SK-N-SH (cell line): ENCODE measurements around the gene CALN1. TPM values are rescaled to one million over a fixed set of nuclear protein-coding genes. Genes with fewer than 3 reads are reported as not detected.
"Not testable (repeated sequence)": the region's sequence is repeated elsewhere in the genome, so short reads cannot be mapped to it uniquely, and the experiment has no call there.

Experiments used
- CTCF ChIA-PET: fragments of 300-600, 350-600 bp; formaldehyde crosslinking; extraction: SDS; loops from one replicate; lab custom pipeline; 2021; lab: Yijun Ruan, JAX
- POLR2A ChIA-PET: fragments of 350-600 bp; sonication (Branson Sonifier 250); formaldehyde crosslinking; extraction: SDS; loops from one replicate; lab custom pipeline; 2020; ENCODE audit warnings: antibody characterized with exemption, inconsistent platforms; lab: Yijun Ruan, JAX
- DNase-seq: peaks from one replicate; pipeline ENCODE4 v3.0.0; 2012
- H2AFZ ChIP-seq: fragments of 200-600 bp; sonication (generic); 2 replicates; pipeline ENCODE4 v1.8.1; 2016; ENCODE audit warnings: antibody characterized with exemption, mild to moderate bottlenecking, low read depth
- H3F3A ChIP-seq: fragments of 200-600 bp; sonication (generic); replicated peaks from 2 replicates; pipeline ENCODE3; 2016; ENCODE audit warnings: antibody characterized with exemption, mild to moderate bottlenecking; ENCODE audit not compliant: insufficient read depth
- H3K27ac ChIP-seq, 2 experiments: fragments of 200-500 bp in 1 of 2; fragments of 200-600 bp in 1 of 2; sonication (Bioruptor generic) in 1 of 2; sonication (generic), shearing (Covaris generic) in 1 of 2; 2 replicates each; pipeline versions ENCODE4 v1.5.1 to v1.6.1; 2014 to 2016; ENCODE audit warnings: low read depth in 2 of 2, inconsistent platforms in 1 of 2, low read length in 1 of 2, mild to moderate bottlenecking in 1 of 2, mixed read lengths in 1 of 2
- H3K27me3 ChIP-seq: fragments of 200-600 bp; sonication (generic), shearing (Covaris generic); 2 replicates; pipeline ENCODE4 v1.6.1; 2016; ENCODE audit warnings: mixed run types; ENCODE audit not compliant: insufficient read depth
- H3K36me3 ChIP-seq, 2 experiments: fragments of 200-500 bp in 1 of 2; fragments of 200-600 bp in 1 of 2; sonication (Bioruptor generic) in 1 of 2; sonication (generic) in 1 of 2; replicated peaks in 1 of 2; 2 replicates each; pipeline versions ENCODE3 to v1.5.1; 2014 to 2016; ENCODE audit warnings: low read length in 1 of 2, mild to moderate bottlenecking in 1 of 2; ENCODE audit not compliant: insufficient read depth in 2 of 2, control insufficient read depth in 1 of 2
- H3K4me1 ChIP-seq, 2 experiments: fragments of 200-500 bp in 1 of 2; fragments of 200-600 bp in 1 of 2; sonication (Bioruptor generic) in 1 of 2; sonication (generic), shearing (Covaris generic) in 1 of 2; 2 replicates each; pipeline versions ENCODE4 v1.5.1 to v1.6.1; 2014 to 2016; ENCODE audit warnings: low read depth in 1 of 2, low read length in 1 of 2, mixed run types in 1 of 2; ENCODE audit not compliant: insufficient read depth in 2 of 2, control insufficient read depth in 1 of 2
- H3K4me2 ChIP-seq: fragments of 200-600 bp; sonication (generic), shearing (Covaris generic); 2 replicates; pipeline ENCODE4 v1.6.1; 2017; ENCODE audit warnings: mixed run types
- H3K4me3 ChIP-seq, 2 experiments: fragments of 200-500 bp in 1 of 2; fragments of 200-600 bp in 1 of 2; sonication (Bioruptor generic) in 1 of 2; sonication (generic), shearing (Covaris generic) in 1 of 2; 2 replicates each; pipeline versions ENCODE4 v1.5.1 to v1.8.1; 2014 to 2016; ENCODE audit warnings: low read depth in 2 of 2, inconsistent platforms in 1 of 2, low read length in 1 of 2, mild to moderate bottlenecking in 1 of 2, mixed read lengths in 1 of 2, moderate library complexity in 1 of 2
- H3K79me2 ChIP-seq: fragments of 200-600 bp; sonication (generic); 2 replicates; pipeline ENCODE4 v1.8.1; 2017; ENCODE audit warnings: mild to moderate bottlenecking; ENCODE audit not compliant: insufficient read depth
- H3K9ac ChIP-seq: fragments of 200-600 bp; sonication (generic); 2 replicates; pipeline ENCODE4 v1.6.1; 2017; ENCODE audit warnings: mixed run types
- H3K9me2 ChIP-seq: fragments of 200-600 bp; sonication (generic); 2 replicates; pipeline ENCODE4 v1.6.1; 2017; ENCODE audit warnings: mixed run types
- H3K9me3 ChIP-seq: fragments of 200-600 bp; sonication (generic); 2 replicates; pipeline ENCODE4 v1.6.1; 2017; ENCODE audit warnings: mixed run types, mild to moderate bottlenecking, moderate library complexity
- H4K20me1 ChIP-seq: fragments of 200-600 bp; sonication (generic); 2 replicates; pipeline ENCODE4 v1.6.1; 2017; ENCODE audit warnings: mild to moderate bottlenecking, mixed run types; ENCODE audit not compliant: insufficient read depth
- EZH2phosphoT487 ChIP-seq: fragments of 200-600 bp; sonication (generic); IDR thresholded peaks from 2 replicates; pipeline ENCODE4 v1.6.1; 2017; ENCODE audit warnings: low read depth, mixed run types, mild to moderate bottlenecking, antibody characterized with exemption, moderate library complexity, borderline replicate concordance
- FOSL2 ChIP-seq: IDR thresholded peaks from 2 replicates; pipeline ENCODE4 v1.4.0; 2012; ENCODE audit warnings: low read depth, mild to moderate bottlenecking, moderate library complexity, borderline replicate concordance
- FOXM1 ChIP-seq: IDR thresholded peaks from 2 replicates; pipeline ENCODE4 v1.4.0; 2012; ENCODE audit warnings: low read depth, mild to moderate bottlenecking
- MEF2A ChIP-seq: IDR thresholded peaks from 2 replicates; pipeline ENCODE4 v1.4.0; 2012; ENCODE audit warnings: low read depth, borderline replicate concordance
- POLR2AphosphoS5 ChIP-seq: IDR thresholded peaks from 2 replicates; pipeline ENCODE4 v1.6.1; 2012; ENCODE audit warnings: low read depth, low read length
- RCOR1 ChIP-seq: fragments of 150-350 bp; IDR thresholded peaks from 2 replicates; pipeline ENCODE4 v1.6.1; 2017; ENCODE audit warnings: antibody characterized with exemption, low read length
- RXRA ChIP-seq: IDR thresholded peaks from 2 replicates; pipeline ENCODE4 v1.4.0; 2012; ENCODE audit warnings: low read depth, mild to moderate bottlenecking, borderline replicate concordance
- SIN3A ChIP-seq: IDR thresholded peaks from 2 replicates; pipeline ENCODE4 v1.6.1; 2012; ENCODE audit warnings: low read depth, mild to moderate bottlenecking, low read length, moderate library complexity, borderline replicate concordance
- SMC3 ChIP-seq: IDR thresholded peaks from 2 replicates; pipeline ENCODE4 v1.6.1; 2012; ENCODE audit warnings: low read depth, low read length, improper control_type of control experiment
- TAF1 ChIP-seq: IDR thresholded peaks from 2 replicates; pipeline ENCODE4 v1.6.1; 2012; ENCODE audit warnings: low read depth, mild to moderate bottlenecking, low read length, moderate library complexity, borderline replicate concordance
- WGBS: methylation state at CpG from one replicate; pipeline ENCODE4 v1.1.6; 2017; ENCODE audit warnings: low lambda C conversion rate; 5-methylcytosine and 5-hydroxymethylcytosine counted together
- polyA plus RNA-seq, 3 experiments: library from polyadenylated mRNA; depleted of rRNA; stranded (reverse); fragments of >200 nt; gene quantifications; 2 replicates each; pipeline ENCODE4 v1.2.3, GENCODE V29; 2012
- TF ChIP-seq, protein P1 (sequence below): IDR thresholded peaks from 2 replicates; pipeline ENCODE4 v1.4.0; 2012; ENCODE audit warnings: low read depth, borderline replicate concordance
- TF ChIP-seq, protein P2 (sequence below): IDR thresholded peaks from 2 replicates; pipeline ENCODE4 v1.6.1; 2012; ENCODE audit warnings: mild to moderate bottlenecking, low read depth, low read length, moderate library complexity
- TF ChIP-seq, protein P3 (sequence below): fragments of 150-350 bp; IDR thresholded peaks from 2 replicates; pipeline ENCODE4 v1.6.1; 2017; ENCODE audit warnings: antibody characterized with exemption, low read length, low read depth, borderline replicate concordance
- TF ChIP-seq, protein P4 (sequence below): fragments of 150-350 bp; IDR thresholded peaks from 2 replicates; pipeline ENCODE4 v1.6.1; 2016; ENCODE audit warnings: mild to moderate bottlenecking, low read depth, low read length

CALN1 gene
- polyA plus RNA-seq, 1 of the 3 experiments (the other 2 are of a cell fraction): not detected

DNA sequence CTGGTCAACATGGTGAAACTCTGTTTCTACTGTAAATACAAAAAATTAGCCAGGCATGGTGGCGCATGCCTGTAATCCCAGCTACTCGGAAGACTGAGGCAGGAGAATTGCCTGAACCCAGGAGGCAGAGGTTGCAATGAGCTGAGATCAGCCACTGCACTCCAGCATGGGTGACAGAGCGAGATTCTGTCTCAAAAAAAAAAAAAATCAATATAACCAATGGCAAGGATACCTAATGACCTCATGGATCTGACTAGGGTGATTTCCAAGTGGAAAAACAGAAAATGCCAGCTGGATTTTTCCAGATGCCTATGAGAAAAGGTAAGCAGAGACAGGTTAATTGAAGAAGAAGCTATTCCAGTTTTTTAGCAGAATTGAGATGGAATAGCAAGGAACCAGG lies 68.8 kb downstream of the CALN1 start:
- H3K4me3 ChIP-seq, H3K4me2 ChIP-seq, H2AFZ ChIP-seq, H3K9ac ChIP-seq, H3K4me1 ChIP-seq, DNase-seq, H3K27ac ChIP-seq, POLR2A ChIA-PET, H3F3A ChIP-seq, CTCF ChIA-PET, H3K9me3 ChIP-seq, H3K9me2 ChIP-seq, H4K20me1 ChIP-seq, H3K79me2 ChIP-seq, H3K36me3 ChIP-seq: not testable (repeated sequence)
- WGBS: 7% methylated on average over 3 of the region's 3 CpGs
- peaks cover 12% of the 10 kb centered on the region for H3K27me3 ChIP-seq

DNA sequence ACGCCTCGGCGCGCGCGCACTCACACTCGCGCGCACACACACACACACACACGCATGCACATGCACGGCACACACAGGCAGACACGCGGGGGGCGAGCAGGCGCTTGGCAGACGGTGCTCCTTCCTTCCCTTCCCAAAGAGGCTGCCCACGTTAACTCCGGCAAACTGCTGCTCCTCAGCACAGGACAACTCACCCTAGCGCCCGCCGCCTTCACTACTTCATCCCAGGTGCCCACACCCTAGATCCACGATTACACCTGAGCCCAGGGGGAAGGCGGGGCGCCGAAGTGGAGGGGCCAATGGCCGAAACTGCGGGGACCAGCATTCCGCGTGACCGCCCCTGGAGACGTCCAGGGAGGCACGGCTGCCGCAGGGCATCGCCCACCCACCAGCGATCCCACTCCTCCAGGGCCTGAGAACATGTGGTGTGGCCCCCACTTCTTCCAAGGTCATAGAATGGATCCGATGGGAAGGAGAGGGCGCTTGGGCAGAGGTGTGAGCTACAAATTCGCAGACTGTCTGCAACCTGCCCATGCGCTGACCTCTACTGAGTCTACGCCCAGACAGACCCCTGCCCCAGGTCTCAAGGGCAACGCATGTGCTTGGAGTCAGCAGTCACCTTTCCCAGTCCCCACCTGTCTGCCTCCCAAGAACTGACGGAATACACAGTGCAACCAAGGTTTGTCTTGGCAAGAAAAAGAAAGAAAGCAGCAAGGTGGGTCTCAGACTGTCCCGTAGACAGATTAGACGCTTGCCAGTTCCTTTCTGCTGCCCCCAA lies 74.6 kb downstream of the CALN1 start:
- no peaks in the 10 kb centered on the region for H3F3A ChIP-seq
- H2AFZ ChIP-seq: no peak overlapping the region
- H3K4me1 ChIP-seq: no peaks in the 10 kb centered on the region
- no peaks in the 10 kb centered on the region for H3K79me2 ChIP-seq
- H3K36me3 ChIP-seq: no peaks in the 10 kb centered on the region
- no peak for TF ChIP-seq TAF1
- TF ChIP-seq, protein P1, sequence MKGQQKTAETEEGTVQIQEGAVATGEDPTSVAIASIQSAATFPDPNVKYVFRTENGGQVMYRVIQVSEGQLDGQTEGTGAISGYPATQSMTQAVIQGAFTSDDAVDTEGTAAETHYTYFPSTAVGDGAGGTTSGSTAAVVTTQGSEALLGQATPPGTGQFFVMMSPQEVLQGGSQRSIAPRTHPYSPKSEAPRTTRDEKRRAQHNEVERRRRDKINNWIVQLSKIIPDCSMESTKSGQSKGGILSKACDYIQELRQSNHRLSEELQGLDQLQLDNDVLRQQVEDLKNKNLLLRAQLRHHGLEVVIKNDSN: no peak
- TF ChIP-seq, protein P2, sequence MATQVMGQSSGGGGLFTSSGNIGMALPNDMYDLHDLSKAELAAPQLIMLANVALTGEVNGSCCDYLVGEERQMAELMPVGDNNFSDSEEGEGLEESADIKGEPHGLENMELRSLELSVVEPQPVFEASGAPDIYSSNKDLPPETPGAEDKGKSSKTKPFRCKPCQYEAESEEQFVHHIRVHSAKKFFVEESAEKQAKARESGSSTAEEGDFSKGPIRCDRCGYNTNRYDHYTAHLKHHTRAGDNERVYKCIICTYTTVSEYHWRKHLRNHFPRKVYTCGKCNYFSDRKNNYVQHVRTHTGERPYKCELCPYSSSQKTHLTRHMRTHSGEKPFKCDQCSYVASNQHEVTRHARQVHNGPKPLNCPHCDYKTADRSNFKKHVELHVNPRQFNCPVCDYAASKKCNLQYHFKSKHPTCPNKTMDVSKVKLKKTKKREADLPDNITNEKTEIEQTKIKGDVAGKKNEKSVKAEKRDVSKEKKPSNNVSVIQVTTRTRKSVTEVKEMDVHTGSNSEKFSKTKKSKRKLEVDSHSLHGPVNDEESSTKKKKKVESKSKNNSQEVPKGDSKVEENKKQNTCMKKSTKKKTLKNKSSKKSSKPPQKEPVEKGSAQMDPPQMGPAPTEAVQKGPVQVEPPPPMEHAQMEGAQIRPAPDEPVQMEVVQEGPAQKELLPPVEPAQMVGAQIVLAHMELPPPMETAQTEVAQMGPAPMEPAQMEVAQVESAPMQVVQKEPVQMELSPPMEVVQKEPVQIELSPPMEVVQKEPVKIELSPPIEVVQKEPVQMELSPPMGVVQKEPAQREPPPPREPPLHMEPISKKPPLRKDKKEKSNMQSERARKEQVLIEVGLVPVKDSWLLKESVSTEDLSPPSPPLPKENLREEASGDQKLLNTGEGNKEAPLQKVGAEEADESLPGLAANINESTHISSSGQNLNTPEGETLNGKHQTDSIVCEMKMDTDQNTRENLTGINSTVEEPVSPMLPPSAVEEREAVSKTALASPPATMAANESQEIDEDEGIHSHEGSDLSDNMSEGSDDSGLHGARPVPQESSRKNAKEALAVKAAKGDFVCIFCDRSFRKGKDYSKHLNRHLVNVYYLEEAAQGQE: no peak
- TF ChIP-seq, protein P3, sequence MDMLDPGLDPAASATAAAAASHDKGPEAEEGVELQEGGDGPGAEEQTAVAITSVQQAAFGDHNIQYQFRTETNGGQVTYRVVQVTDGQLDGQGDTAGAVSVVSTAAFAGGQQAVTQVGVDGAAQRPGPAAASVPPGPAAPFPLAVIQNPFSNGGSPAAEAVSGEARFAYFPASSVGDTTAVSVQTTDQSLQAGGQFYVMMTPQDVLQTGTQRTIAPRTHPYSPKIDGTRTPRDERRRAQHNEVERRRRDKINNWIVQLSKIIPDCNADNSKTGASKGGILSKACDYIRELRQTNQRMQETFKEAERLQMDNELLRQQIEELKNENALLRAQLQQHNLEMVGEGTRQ: no peak
- no peak for TF ChIP-seq RXRA
- TF ChIP-seq EZH2phosphoT487: no peak
- TF ChIP-seq POLR2AphosphoS5: no peak
- TF ChIP-seq SIN3A: no peak
- no peak for TF ChIP-seq FOXM1
- TF ChIP-seq SMC3: no peak
- TF ChIP-seq, protein P4, sequence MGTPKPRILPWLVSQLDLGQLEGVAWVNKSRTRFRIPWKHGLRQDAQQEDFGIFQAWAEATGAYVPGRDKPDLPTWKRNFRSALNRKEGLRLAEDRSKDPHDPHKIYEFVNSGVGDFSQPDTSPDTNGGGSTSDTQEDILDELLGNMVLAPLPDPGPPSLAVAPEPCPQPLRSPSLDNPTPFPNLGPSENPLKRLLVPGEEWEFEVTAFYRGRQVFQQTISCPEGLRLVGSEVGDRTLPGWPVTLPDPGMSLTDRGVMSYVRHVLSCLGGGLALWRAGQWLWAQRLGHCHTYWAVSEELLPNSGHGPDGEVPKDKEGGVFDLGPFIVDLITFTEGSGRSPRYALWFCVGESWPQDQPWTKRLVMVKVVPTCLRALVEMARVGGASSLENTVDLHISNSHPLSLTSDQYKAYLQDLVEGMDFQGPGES: no peak
- TF ChIP-seq RCOR1: no peak
- no peak for TF ChIP-seq FOSL2
- TF ChIP-seq MEF2A: no peak
- H3K27me3 ChIP-seq: peaks cover 39% of the 10 kb centered on the region
- POLR2A ChIA-PET: no interaction called here
- no peak overlapping the region for H3K4me2 ChIP-seq
- H3K27ac ChIP-seq: no peak overlapping the region
- no peaks in the 10 kb centered on the region for H3K9me3 ChIP-seq
- no peak overlapping the region for H3K9ac ChIP-seq
- DNase-seq: no peak
- H3K9me2 ChIP-seq: no peaks in the 10 kb centered on the region
- H4K20me1 ChIP-seq: no peaks in the 10 kb centered on the region
- no peak overlapping the region for H3K4me3 ChIP-seq
- CTCF ChIA-PET: no interaction called here
- WGBS: 4% methylated on average over 27 of the region's 44 CpGs
